ENCODE measurements around the gene ATP8A2.
"Not testable (repeated sequence)": the region's sequence is repeated elsewhere in the genome, so short reads cannot be mapped to it uniquely, and the experiment has no call there.

ATP8A2 gene

DNA sequence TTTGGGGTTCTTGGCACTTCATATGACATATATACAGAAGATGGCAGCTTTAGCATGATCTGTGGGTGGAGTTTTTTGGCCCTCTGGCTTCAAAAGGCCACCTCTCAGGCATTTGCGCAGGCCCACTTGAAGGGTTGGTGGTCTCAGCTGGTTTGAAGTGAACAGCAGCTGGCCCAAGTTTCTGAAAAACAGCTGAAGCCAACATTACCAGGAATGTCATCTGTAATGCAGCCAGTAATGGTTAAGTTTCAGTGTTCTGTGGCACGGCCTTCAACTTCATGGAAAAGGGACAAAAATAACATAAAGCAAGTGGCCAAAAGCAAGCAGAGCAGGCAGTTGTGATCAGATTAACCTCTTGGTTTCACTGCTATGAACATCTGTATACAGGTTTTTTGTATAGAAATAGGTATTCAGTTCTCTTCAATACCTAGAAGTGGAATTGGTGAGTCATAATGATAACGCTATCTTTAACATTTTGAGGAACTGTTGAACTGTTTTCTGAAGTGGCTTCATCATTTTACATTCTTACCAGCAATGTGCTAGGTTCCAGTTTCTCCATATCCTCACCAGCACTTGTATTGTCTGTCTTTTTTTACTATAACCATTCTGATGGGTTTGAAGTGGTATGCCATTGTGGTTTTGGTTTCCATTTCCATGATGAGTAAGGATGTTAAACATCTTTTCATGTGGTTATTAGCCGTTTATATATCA is 434.6 kb downstream of the ATP8A2 start:
- no peak for TF ChIP-seq CTCF (IDR thresholded peaks at IDR 0.05; ENCODE audit: borderline replicate concordance, control extremely low read depth, extremely low read depth, insufficient read depth, missing control alignments)
- DNase-seq (ENCODE audit: low spot score), result no peak
- in situ Hi-C loops (cut with MboI; ENCODE audit: low sequenced_read_pairs, unreplicated experiment), result no loop called here

DNA sequence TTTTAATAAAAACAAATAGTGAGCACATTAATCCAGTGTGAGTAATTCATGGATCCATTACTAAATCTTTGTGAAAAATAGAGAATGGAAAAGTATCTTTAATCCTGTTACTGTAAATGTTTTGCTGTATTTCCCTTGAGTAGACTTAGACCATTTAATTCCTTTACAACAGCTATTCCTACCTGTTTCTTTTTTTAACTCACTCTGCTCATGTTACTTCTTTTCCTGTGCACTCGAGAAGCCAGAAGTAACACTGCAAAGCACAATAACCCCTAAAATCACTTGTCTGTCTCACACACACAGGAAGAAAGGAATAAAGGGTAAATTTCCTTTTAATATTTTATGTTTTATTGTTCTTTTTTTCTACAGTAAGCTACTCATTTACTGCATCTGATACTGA is 435.8 kb downstream of the ATP8A2 start:
- in situ Hi-C loops (cut with MboI; ENCODE audit: low sequenced_read_pairs, unreplicated experiment), result no loop called here
- TF ChIP-seq CTCF (IDR thresholded peaks at IDR 0.05; ENCODE audit: borderline replicate concordance, control extremely low read depth, extremely low read depth, insufficient read depth, missing control alignments), result no peak
- DNase-seq (ENCODE audit: low spot score), result no peak

DNA sequence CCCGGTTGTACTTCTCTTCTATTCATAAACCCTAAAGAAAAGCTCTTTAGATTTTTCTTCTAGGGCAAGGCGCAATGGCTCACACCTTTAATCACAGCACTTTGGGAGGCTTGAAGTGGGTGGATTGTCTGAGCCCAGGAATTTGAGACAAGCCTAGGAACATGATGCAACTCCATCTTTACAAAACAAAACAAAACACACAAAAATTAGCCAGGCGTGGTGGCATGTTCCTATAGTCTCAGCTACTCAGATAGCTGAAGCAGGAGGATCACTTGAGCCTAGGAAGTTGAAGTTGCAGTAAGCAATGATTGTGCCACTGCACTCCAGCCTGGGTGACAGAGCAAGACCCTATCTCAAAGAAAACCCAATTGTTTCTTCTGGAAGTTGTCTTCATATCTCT is 439.7 kb downstream of the ATP8A2 start:
- TF ChIP-seq CTCF (IDR thresholded peaks at IDR 0.05; ENCODE audit: borderline replicate concordance, control extremely low read depth, extremely low read depth, insufficient read depth, missing control alignments), result no peak
- no peak for DNase-seq (ENCODE audit: low spot score)
- in situ Hi-C loops (cut with MboI; ENCODE audit: low sequenced_read_pairs, unreplicated experiment), result no loop called here

DNA sequence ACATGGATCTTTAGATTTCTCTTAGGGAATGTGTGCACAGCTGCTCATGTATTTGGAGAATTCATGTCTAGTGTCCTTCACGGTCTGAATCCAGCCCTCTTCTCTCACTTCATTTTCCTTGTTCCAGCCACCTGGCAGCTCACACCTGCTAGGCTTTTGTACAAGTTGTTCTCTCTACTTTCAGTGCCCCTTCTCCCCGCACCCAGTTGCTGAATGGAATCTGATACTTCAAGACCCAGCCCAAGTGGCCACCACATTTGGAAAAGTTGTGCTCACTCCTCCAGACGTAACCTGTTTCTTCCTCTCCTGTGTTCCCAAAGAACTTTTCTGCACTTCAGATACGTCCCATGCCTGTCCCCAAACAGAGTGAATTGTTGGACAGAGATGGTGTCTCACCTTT is 444.5 kb downstream of the ATP8A2 start:
- TF ChIP-seq CTCF (IDR thresholded peaks at IDR 0.05; ENCODE audit: borderline replicate concordance, control extremely low read depth, extremely low read depth, insufficient read depth, missing control alignments), result no peak
- DNase-seq (ENCODE audit: low spot score), result no peak
- in situ Hi-C loops (cut with MboI; ENCODE audit: low sequenced_read_pairs, unreplicated experiment), result no loop called here

GRCh38 chr13:25819856-25820530 is 448.2 kb downstream of the ATP8A2 start:
- TF ChIP-seq CTCF (IDR thresholded peaks at IDR 0.05; ENCODE audit: borderline replicate concordance, control extremely low read depth, extremely low read depth, insufficient read depth, missing control alignments), result no peak
- DNase-seq (ENCODE audit: low spot score), result no peak
- in situ Hi-C loops (cut with MboI; ENCODE audit: low sequenced_read_pairs, unreplicated experiment), result no loop called here

DNA sequence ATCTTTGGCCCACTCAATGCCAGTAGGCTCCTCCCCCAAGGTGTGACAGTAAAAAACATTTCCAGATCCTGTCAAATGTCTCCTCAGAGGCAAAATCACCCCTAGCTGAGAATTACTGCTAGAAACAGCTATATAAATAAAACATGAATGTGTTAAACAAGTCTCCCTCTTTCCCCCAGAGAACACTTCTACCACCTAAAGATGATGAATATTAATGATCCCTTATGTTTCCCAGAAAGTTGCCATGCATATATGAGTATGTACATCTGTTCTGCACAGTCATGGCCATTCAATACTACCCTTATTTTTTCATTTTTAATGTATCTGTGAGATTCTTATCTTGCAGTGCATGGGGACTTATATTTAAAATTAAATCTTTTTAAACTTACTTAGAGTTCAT is 450.0 kb downstream of the ATP8A2 start:
- TF ChIP-seq CTCF (IDR thresholded peaks at IDR 0.05; ENCODE audit: borderline replicate concordance, control extremely low read depth, extremely low read depth, insufficient read depth, missing control alignments), result no peak
- no peak for DNase-seq (ENCODE audit: low spot score)
- in situ Hi-C loops (cut with MboI; ENCODE audit: low sequenced_read_pairs, unreplicated experiment), result no loop called here

- in situ Hi-C loops (cut with MboI; ENCODE audit: low sequenced_read_pairs, unreplicated experiment); DNase-seq (ENCODE audit: low spot score): not testable (repeated sequence)
Measured at GRCh38 chr13:25827221-25827620, 455.4 kb downstream of the ATP8A2 start.
